Measurements from ENCODE around the gene PPP1R1B.

DNA sequence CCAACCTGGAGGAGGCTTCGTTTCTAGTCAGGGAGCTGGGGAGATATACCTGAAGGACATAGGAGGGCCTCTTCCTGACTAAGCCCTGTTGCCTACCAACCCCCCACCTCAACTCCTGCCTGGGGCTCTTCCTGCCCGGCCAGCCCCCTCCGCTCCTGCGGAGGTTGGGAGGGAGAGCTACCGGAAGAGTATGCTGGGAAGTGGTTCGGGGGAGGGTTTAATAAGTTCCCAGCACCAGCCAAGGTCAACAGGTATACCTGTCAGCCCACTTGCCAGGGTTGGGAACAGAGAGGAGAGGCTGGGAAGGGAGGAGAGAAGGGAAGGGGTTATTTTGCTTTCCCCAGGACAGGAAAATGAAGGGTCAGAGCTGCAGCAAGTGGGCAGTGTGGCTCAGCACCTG, 4.7 kb downstream of the PPP1R1B start:
- TF ChIP-seq, protein P1, sequence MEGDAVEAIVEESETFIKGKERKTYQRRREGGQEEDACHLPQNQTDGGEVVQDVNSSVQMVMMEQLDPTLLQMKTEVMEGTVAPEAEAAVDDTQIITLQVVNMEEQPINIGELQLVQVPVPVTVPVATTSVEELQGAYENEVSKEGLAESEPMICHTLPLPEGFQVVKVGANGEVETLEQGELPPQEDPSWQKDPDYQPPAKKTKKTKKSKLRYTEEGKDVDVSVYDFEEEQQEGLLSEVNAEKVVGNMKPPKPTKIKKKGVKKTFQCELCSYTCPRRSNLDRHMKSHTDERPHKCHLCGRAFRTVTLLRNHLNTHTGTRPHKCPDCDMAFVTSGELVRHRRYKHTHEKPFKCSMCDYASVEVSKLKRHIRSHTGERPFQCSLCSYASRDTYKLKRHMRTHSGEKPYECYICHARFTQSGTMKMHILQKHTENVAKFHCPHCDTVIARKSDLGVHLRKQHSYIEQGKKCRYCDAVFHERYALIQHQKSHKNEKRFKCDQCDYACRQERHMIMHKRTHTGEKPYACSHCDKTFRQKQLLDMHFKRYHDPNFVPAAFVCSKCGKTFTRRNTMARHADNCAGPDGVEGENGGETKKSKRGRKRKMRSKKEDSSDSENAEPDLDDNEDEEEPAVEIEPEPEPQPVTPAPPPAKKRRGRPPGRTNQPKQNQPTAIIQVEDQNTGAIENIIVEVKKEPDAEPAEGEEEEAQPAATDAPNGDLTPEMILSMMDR (IDR thresholded peaks at IDR 0.05 in 4 of 5, conservative IDR thresholded peaks at IDR 0.05 in 1 of 5), result no peak
- no peak for TF ChIP-seq POLR2A (IDR thresholded peaks at IDR 0.05)

Data from gastrocnemius medialis (tissue), 4 donors.